Keratinocyte (primary cell): Measurements from ENCODE around the gene SF3A1.

Source experiments
- CTCF ChIP-seq, 3 experiments: IDR thresholded peaks in 1 of 3; conservative IDR thresholded peaks in 1 of 3; optimal IDR thresholded peaks in 1 of 3; 2 replicates in 2 of 3; 3 replicates in 1 of 3; pipeline versions ENCODE3 to v1.5.1; 2011; ENCODE audit warnings: low read length in 3 of 3, mild to moderate bottlenecking in 3 of 3, moderate library complexity in 2 of 3, control low read depth in 1 of 3, inconsistent platforms in 1 of 3; ENCODE audit not compliant: insufficient read depth in 2 of 3; ENCODE audit errors: extremely low read depth in 1 of 3
- EZH2 ChIP-seq: IDR thresholded peaks from one replicate; pipeline ENCODE4 v1.6.1; 2012; ENCODE audit warnings: inconsistent platforms, mild to moderate bottlenecking, low read length, moderate library complexity

DNA sequence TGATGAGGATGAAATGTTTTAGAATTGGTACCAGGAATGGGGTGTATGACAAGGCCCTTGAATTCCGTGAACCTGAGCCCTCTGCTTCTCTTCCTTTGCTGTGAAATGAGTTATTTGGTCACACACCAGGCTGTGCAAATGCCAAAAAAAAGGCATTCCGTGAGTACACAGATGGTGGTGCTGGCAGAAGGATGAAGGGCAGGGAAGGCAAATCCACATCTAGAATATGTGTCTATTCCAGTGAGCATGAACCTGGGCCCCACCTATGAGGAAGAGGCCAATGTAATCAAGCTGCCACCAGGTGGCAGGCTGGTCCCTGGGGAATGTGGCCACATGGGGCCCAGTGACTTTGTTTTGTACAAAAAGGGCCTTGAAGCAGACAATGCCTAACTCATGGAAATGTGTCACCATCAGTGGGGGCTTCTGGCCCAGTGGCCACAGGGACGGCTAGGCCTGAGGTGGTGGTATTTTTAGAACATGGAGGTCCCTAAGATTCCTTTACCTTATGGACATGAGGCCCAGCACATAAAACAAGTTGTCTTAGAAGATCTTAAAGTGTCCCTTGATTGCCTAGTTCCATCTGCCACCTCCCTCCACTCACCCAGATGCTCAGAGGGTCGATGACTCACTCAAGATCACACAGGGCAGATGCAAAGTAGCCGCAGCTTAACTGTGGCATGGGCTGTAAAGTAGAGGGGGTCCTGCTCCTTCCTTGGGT lies 34.4 kb upstream of the SF3A1 start:
- TF ChIP-seq CTCF (optimal IDR thresholded peaks at IDR 0.05 in 1 of 3, IDR thresholded peaks at IDR 0.05 in 1 of 3, conservative IDR thresholded peaks at IDR 0.05 in 1 of 3; ENCODE audit: extremely low read depth in 1 of 3, insufficient read depth in 2 of 3, low read length in 3 of 3) (peak; percentile 84 to 98 (median 90)), EZH2 (no peak)
